DOHH2 (cell line): ENCODE data around the gene CNTN2.

Experiments used
- H3F3A ChIP-seq: fragments of 200-600 bp; sonication (generic), shearing (Covaris generic); 2 replicates; pipeline ENCODE4 v1.6.0; 2016; ENCODE audit warnings: antibody characterized with exemption, mild to moderate bottlenecking; ENCODE audit not compliant: control insufficient read depth, insufficient read depth
- H3K27ac ChIP-seq: fragments of 200-600 bp; sonication (generic); 2 replicates; pipeline ENCODE4 v1.5.1; 2014; ENCODE audit warnings: low read depth, mild to moderate bottlenecking, low read length, moderate library complexity
- H3K27me3 ChIP-seq: fragments of 200-600 bp; sonication (generic); 2 replicates; pipeline ENCODE4 v1.6.1; 2014; ENCODE audit warnings: mild to moderate bottlenecking, low read length, mixed read lengths; ENCODE audit not compliant: control insufficient read depth
- H3K36me3 ChIP-seq: fragments of 200-600 bp; sonication (generic); 2 replicates; pipeline ENCODE4 v1.6.1; 2014; ENCODE audit warnings: mild to moderate bottlenecking, low read length, moderate library complexity, mixed read lengths; ENCODE audit not compliant: control insufficient read depth
- H3K4me1 ChIP-seq: fragments of 200-600 bp; sonication (generic); 2 replicates; pipeline ENCODE4 v1.6.1; 2014; ENCODE audit warnings: mild to moderate bottlenecking, low read length, mixed read lengths; ENCODE audit not compliant: control insufficient read depth
- H3K4me2 ChIP-seq: fragments of 200-600 bp; sonication (generic); 2 replicates; pipeline ENCODE4 v1.6.0; 2014; ENCODE audit warnings: mild to moderate bottlenecking, low read length, moderate library complexity
- H3K4me3 ChIP-seq: fragments of 200-600 bp; sonication (generic); 2 replicates; pipeline ENCODE4 v1.5.1; 2014; ENCODE audit warnings: mild to moderate bottlenecking, low read length, mixed read lengths
- H3K79me2 ChIP-seq: fragments of 200-600 bp; sonication (generic); 2 replicates; pipeline ENCODE4 v1.6.1; 2014; ENCODE audit warnings: mild to moderate bottlenecking, low read length, mixed read lengths; ENCODE audit not compliant: control insufficient read depth
- H3K9me2 ChIP-seq: fragments of 200-600 bp; sonication (generic); replicated peaks from 2 replicates; pipeline ENCODE4 v1.6.1; 2014; ENCODE audit warnings: mild to moderate bottlenecking, low read length, mixed read lengths; ENCODE audit not compliant: control insufficient read depth
- H3K9me3 ChIP-seq: fragments of 200-600 bp; sonication (generic); 2 replicates; pipeline ENCODE4 v1.6.1; 2014; ENCODE audit warnings: antibody characterized with exemption, low read length, mixed read lengths; ENCODE audit not compliant: control insufficient read depth, insufficient read depth
- H4K20me1 ChIP-seq: fragments of 200-600 bp; sonication (generic); 2 replicates; pipeline ENCODE4 v1.6.0; 2014; ENCODE audit warnings: low read depth, mild to moderate bottlenecking, antibody characterized with exemption, low read length, moderate library complexity; ENCODE audit not compliant: control insufficient read depth, insufficient read depth
- CTCF ChIP-seq: fragments of 200-600 bp; sonication (generic); IDR thresholded peaks from one replicate; pipeline ENCODE4 v1.5.1; 2014; ENCODE audit warnings: antibody characterized with exemption, mild to moderate bottlenecking, low read depth, low read length; ENCODE audit not compliant: poor library complexity, severe bottlenecking
- EZH2phosphoT487 ChIP-seq: fragments of 200-600 bp; sonication (generic); IDR thresholded peaks from 2 replicates; pipeline ENCODE4 v1.6.1; 2017; ENCODE audit warnings: borderline replicate concordance, mild to moderate bottlenecking, antibody characterized with exemption, low read length, moderate library complexity, mixed read lengths

The CNTN2 gene

GRCh38 chr1:205058853-205059252 is 15.8 kb downstream of the CNTN2 start:
- no peaks in the 10 kb centered on the region for H3K4me1 ChIP-seq
- H4K20me1 ChIP-seq: no peaks in the 10 kb centered on the region
- no peaks in the 10 kb centered on the region for H3K36me3 ChIP-seq
- H3F3A ChIP-seq: no peaks in the 10 kb centered on the region
- no peaks in the 10 kb centered on the region for H3K9me2 ChIP-seq
- 0 out of 2 replicates have a peak, but pooled peaks cover 5% of the 10 kb centered on the region for H3K27me3 ChIP-seq
- no peaks in the 10 kb centered on the region for H3K79me2 ChIP-seq
- no peak overlapping the region for H3K4me3 ChIP-seq
- H3K27ac ChIP-seq: no peak overlapping the region
- no peaks in the 10 kb centered on the region for H3K9me3 ChIP-seq
- no peak overlapping the region for H3K4me2 ChIP-seq
- TF ChIP-seq CTCF: no peak
- TF ChIP-seq EZH2phosphoT487: no peak

- Histone ChIP-seq H3K79me2 (no peaks in the 10 kb centered on the region), H3K9me2 (no peaks in the 10 kb centered on the region), H3K27me3 (0 out of 2 replicates have a peak, but pooled peaks cover 5% of the 10 kb centered on the region), H3K4me2 (no peak overlapping the region), H3K4me1 (no peaks in the 10 kb centered on the region), H3K27ac (no peak overlapping the region), H4K20me1 (no peaks in the 10 kb centered on the region), H3F3A (no peaks in the 10 kb centered on the region), H3K9me3 (no peaks in the 10 kb centered on the region), H3K4me3 (no peak overlapping the region), H3K36me3 (no peaks in the 10 kb centered on the region)
- TF ChIP-seq EZH2phosphoT487 (no peak), CTCF (no peak)
These were observed 16.6 kb downstream of the CNTN2 start for GRCh38 chr1:205059660-205060059.

GRCh38 chr1:205060746-205061145 is 17.7 kb downstream of the CNTN2 start:
- H3K4me1 ChIP-seq: no peaks in the 10 kb centered on the region
- H3K9me3 ChIP-seq: no peaks in the 10 kb centered on the region
- H4K20me1 ChIP-seq: no peaks in the 10 kb centered on the region
- H3F3A ChIP-seq: no peaks in the 10 kb centered on the region
- H3K27ac ChIP-seq: no peak overlapping the region
- no peaks in the 10 kb centered on the region for H3K9me2 ChIP-seq
- no peaks in the 10 kb centered on the region for H3K79me2 ChIP-seq
- TF ChIP-seq EZH2phosphoT487: no peak
- TF ChIP-seq CTCF: no peak
- no peak overlapping the region for H3K4me3 ChIP-seq
- no peaks in the 10 kb centered on the region for H3K36me3 ChIP-seq
- H3K4me2 ChIP-seq: no peak overlapping the region
- H3K27me3 ChIP-seq: no peaks in the 10 kb centered on the region

GRCh38 chr1:205061227-205061626 is 18.2 kb downstream of the CNTN2 start:
- no peaks in the 10 kb centered on the region for H3K36me3 ChIP-seq
- no peaks in the 10 kb centered on the region for H4K20me1 ChIP-seq
- H3F3A ChIP-seq: no peaks in the 10 kb centered on the region
- H3K9me3 ChIP-seq: no peaks in the 10 kb centered on the region
- TF ChIP-seq CTCF (no peak), EZH2phosphoT487 (no peak)
- H3K79me2 ChIP-seq: no peaks in the 10 kb centered on the region
- H3K9me2 ChIP-seq: no peaks in the 10 kb centered on the region
- H3K27ac ChIP-seq: no peak overlapping the region
- no peaks in the 10 kb centered on the region for H3K4me1 ChIP-seq
- H3K4me3 ChIP-seq: no peak overlapping the region
- no peak overlapping the region for H3K4me2 ChIP-seq
- no peaks in the 10 kb centered on the region for H3K27me3 ChIP-seq
